NCI-H524 treated with DMSO at 0.1 percent for 48 hours (cell line): Measurements from ENCODE around the gene DUSP3.
"Not testable (repeated sequence)": the region's sequence is repeated elsewhere in the genome, so short reads cannot be mapped to it uniquely, and the experiment has no call there.

Experiments used
- DNase-seq: peaks from one replicate; lab custom pipeline; 2025; lab: John Stamatoyannopoulos, UW

The DUSP3 gene

GRCh38 chr17:43800736-43801135, 22.0 kb upstream of the DUSP3 start:
- no peak for DNase-seq

- DNase-seq, result no peak
These were observed 20.3 kb upstream of the DUSP3 start for GRCh38 chr17:43799047-43799446.

GRCh38 chr17:43798024-43798423, 19.2 kb upstream of the DUSP3 start:
- not testable (repeated sequence) for DNase-seq

- DNase-seq, result not testable (repeated sequence)
These were observed 13.9 kb upstream of the DUSP3 start for GRCh38 chr17:43792668-43793067.

GRCh38 chr17:43791589-43791988, 12.8 kb upstream of the DUSP3 start:
- peak; percentile 96 for DNase-seq

DNA sequence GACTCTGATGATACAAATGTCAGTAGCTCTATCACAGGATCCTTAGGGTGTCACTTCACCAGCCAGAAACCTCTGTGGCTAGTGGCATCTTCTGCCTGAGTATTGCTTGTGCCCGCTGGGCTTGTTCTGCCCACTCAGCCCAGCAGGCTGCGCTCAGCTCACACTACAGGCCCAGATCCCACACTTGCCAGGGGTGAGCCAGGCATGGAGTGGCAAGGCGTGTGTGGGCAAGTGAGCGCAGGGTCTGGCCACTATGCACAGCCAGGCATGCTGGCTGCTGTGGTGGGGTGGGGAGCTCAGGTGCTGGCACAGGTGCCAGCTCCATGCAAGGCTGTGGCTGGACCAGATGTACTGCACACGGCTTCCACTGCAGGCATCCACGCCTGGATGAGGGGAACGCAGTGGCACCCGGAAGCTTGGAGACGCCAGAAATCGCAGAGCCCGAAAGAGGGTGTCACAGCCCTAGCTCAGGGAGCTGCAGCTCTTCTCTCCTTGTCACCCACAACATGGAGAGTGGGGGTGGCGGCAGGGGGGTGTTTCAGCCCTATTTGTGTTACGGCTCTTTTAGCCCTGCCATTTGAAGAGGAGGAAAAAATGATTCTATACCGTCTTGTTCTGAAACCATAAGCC, 11.6 kb upstream of the DUSP3 start:
- DNase-seq, result no peak

DNA sequence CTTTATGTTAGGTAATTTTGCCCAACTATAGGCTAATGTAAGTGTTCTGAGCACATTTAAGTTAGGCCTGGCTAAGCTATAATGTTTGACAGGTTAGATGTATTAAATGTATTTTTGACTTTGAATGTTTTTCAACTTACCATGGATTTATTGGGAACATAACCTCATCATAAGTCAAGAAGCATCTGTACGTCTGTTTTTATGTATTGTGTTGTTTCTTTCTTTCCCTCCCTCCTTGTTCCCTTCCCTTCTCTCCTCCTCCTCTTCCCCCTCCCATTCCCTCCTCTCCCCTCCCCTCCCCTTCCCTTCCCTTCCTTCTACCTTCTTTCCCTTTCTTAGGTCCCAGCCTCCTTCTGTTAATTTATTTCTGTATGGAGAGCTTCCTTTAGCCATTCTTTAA, 10.7 kb upstream of the DUSP3 start:
- no peak for DNase-seq

- no peak for DNase-seq
These were observed 9.8 kb upstream of the DUSP3 start for GRCh38 chr17:43788540-43788939.

DNA sequence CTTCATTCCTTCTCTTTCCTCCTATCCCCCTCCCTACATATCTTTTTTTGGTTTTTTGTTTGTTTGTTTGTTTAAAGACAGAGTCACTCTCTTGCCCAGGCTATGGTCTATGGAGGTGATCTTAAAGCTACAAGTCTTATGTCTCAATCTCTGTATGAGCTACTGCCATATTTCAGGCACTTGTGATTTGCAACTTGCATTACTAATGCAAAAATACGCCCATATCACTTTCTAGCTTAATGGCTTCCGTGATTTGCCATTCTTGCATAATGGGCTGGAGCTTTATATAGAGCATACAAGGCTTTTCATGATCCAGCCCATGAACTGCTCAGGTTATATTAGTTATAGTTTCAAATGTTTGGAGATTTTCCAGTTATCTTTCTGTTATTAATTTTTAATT, 9.0 kb upstream of the DUSP3 start:
- DNase-seq, result no peak

GRCh38 chr17:43784628-43785101, 5.9 kb upstream of the DUSP3 start:
- DNase-seq, result no peak

DNA sequence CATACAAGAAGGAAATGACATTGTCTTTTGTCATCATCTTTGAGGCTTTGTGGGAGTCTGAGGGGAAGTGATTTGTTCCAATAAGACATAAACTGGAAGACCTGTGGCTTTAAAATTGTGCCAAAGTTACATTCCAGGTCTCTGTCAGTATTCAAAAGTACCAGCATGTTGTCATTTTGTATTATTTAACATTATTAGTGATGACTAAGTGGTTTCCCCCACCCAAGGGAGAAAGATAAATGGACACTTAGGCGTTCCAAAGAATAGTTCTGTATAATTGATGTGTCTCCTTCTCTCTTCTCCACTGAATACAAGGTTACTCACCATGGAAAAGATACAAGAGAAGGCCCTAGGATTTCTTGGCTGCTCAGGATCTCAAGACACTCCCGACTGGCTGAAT, 5.3 kb upstream of the DUSP3 start:
- DNase-seq, result no peak

GRCh38 chr17:43782913-43783680, 4.3 kb upstream of the DUSP3 start:
- DNase-seq, result no peak

DNA sequence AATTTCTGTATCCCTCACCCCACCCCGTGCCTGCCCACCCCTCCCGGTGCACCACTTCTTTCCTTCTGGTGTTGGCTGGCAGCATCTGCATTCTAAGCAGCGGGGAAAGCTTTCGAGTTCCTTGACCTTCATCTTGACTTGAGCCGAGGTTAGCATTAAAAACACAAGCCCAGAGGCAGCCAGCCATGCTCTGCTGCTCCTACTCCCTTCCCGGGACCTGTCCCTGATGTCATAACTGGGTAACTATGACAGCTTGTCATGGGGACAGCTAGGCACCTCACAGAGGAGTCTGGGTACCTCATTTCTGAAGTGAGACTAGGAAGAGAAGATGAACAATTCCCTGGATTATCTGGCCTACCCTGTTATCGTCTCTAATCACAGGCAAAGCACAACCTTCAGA, 1.4 kb upstream of the DUSP3 start, which contains the start of gene CFAP97D1:
Gene CFAP97D1 (plus strand): TSS at position 301 of the 400 bp plus-strand sequence. CDS start 28 bp downstream, at position 329.
- DNase-seq, result no peak

GRCh38 chr17:43779145-43780125, 658 bp upstream of the DUSP3 start:
- DNase-seq, result no peak

- DNase-seq, result no peak
These were observed 4.2 kb downstream of the DUSP3 start for GRCh38 chr17:43774304-43775250.

DNA sequence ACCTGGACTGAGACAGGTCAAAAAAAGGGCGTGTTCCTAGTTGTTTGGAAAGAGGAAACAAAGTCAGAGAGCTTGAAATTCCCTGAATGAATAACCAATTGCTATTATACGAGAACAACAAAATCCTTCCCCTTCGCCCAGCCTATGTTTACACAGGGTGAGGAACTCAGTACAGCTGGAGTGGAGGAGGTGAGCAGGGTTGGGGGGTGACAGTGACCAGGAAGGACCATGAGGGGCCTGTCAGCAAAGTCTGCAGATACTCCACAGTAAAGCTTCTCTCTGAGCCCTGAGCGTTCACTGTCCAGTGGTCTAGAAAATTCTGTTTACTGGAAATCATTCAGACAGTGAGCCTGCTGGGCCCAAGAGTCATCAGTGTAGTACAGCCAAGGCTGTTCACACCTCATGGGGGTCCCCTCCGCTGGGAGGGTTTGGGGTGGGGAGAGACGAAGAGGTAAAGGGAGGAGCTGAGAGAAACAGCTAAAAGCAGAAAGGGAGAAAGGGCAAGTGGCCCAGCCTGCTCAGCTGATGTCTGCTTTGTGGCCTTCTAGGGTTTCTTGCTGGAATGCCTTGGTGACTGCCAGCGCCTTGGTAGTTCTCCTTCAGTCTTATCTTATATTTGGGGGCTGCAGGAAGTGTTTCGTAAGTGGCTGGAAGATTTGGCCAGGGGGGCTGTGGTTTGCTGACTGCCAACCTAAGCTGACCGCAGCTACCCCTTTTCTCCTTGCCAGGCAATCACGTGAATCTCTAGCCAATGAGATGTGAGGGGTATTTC, 5.7 kb downstream of the DUSP3 start:
- no peak for DNase-seq

DNA sequence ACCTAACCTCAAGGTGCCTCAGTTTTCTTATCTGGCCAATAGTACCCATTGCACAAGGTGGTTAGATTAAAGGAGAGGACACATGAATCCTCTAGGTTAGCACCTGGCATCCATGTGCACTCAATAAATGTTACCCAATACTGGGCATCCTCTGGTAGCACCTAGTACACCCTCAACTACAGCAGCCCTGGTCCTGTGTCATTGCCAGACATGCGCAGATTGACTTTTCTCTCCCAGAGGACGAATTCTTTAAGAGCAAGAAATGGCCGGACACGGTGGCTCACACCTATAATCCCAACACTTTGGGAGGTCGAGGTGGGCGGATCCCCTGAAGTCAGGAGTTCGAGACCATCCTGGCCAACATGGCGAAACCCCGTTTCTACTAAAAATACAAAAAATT, 7.3 kb downstream of the DUSP3 start:
- no peak for DNase-seq

DNA sequence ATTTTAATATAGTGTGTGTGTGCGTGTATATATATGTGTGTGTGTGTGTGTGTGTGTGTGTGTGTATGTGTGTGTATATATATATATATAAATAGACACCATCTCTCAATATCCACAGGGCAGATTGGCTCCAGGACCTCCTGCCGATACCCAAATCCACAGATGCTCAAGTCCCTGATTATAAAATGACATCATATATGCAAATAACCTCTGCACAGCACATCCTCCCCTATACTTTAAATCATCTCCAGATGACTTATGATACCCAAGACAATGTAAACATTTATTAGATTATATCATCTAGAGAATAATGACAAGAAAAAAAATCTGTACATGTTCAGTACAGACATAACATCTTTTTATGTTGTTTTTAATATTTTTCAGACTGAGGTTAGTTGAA, 7.8 kb downstream of the DUSP3 start:
- no peak for DNase-seq

- DNase-seq, result no peak
These were observed 8.9 kb downstream of the DUSP3 start for GRCh38 chr17:43769859-43770258.

DNA sequence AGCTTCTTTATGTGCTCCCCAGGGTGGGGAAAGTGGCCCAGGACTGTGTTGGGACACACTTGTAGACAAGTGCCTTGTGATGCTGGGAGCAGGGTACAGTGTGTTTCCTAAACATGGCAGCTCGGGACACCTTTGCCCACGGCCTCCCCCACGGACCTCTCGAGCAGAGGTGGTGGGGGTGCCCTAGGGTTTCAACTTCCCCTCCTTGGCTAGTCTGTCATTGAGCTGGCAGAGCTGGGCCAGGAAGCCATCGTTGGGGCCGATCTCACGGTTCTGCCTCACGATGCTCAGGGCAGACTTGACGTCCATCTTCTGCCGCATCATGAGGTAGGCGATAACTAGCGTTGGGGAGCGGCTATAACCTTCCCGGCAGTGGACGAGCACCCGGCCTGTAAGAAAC, 9.4 kb downstream of the DUSP3 start:
- no peak for DNase-seq
